ENCODE data around the gene MAPK1. TPM values are rescaled to one million over a fixed set of nuclear protein-coding genes. Genes with fewer than 3 reads are reported as not detected.
"Not testable (repeated sequence)": the region's sequence is repeated elsewhere in the genome, so short reads cannot be mapped to it uniquely, and the experiment has no call there.

Gene MAPK1
- total and polyA plus RNA-seq, 9 of the 15 experiments (the other 6 are each of a cell fraction or from before 2014, with no cell fraction given): 46.3 to 575 (median 283) TPM

DNA sequence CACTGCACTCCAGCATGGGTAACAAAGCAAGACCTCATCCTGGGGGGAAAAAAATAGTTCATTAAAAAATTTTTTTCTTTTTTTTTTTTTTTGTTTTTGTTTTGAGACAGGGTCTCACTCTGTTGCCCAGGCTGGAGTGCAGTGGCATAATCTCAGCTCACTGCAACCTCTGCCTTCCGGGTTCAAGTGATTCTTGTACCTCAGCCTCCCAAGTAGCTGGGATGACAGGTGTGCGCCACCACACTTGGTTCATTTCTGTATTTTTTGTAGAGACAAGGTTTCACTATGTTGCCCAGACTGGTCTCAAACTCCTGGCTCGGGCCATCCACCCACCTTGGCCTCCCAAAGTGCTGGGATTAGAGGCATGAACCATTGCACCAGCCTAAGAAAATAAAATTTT lies 142.9 kb downstream of the MAPK1 start (continued):
- peak; percentile 95 for TF ChIP-seq ZNF121 (CRISPR knock-in tag; conservative IDR thresholded peaks at IDR 0.05)
- TF ChIP-seq ETS2 (tag; IDR thresholded peaks at IDR 0.05; ENCODE audit: borderline replicate concordance, poor library complexity, severe bottlenecking): peak; percentile 25
- 0 out of 2 replicates have a peak, but pooled peaks have one; percentile 16 for TF ChIP-seq MECOM (CRISPR knock-in tag; IDR thresholded peaks at IDR 0.05)
- TF ChIP-seq, protein P1, sequence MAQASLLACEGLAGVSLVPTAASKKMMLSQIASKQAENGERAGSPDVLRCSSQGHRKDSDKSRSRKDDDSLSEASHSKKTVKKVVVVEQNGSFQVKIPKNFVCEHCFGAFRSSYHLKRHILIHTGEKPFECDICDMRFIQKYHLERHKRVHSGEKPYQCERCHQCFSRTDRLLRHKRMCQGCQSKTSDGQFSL (CRISPR knock-in tag; IDR thresholded peaks at IDR 0.05): not testable (repeated sequence)
- TF ChIP-seq, protein P1 (tag; IDR thresholded peaks at IDR 0.05): 0 out of 4 replicates have a peak, but pooled peaks of 1 of the 2 experiments have one; percentile 35
- 0 out of 2 replicates have a peak, but pooled peaks have one; percentile 41 for TF ChIP-seq SMAD4 (CRISPR knock-in tag; conservative IDR thresholded peaks at IDR 0.05)
- TF ChIP-seq, protein P2, sequence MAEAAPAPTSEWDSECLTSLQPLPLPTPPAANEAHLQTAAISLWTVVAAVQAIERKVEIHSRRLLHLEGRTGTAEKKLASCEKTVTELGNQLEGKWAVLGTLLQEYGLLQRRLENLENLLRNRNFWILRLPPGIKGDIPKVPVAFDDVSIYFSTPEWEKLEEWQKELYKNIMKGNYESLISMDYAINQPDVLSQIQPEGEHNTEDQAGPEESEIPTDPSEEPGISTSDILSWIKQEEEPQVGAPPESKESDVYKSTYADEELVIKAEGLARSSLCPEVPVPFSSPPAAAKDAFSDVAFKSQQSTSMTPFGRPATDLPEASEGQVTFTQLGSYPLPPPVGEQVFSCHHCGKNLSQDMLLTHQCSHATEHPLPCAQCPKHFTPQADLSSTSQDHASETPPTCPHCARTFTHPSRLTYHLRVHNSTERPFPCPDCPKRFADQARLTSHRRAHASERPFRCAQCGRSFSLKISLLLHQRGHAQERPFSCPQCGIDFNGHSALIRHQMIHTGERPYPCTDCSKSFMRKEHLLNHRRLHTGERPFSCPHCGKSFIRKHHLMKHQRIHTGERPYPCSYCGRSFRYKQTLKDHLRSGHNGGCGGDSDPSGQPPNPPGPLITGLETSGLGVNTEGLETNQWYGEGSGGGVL (CRISPR knock-in tag; IDR thresholded peaks at IDR 0.05): 0 out of 2 replicates have a peak, but pooled peaks have one; percentile 9
- TF ChIP-seq, protein P3, sequence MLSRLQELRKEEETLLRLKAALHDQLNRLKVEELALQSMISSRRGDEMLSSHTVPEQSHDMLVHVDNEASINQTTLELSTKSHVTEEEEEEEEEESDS (CRISPR knock-in tag; IDR thresholded peaks at IDR 0.05): peak; percentile 5; the same call in 1 of the 2 replicates
